ENCODE data around the gene LARGE1. TPM values are rescaled to one million over a fixed set of nuclear protein-coding genes. Genes with fewer than 3 reads are reported as not detected.

LARGE1 gene
- total RNA-seq, 1 donor from 2014 or later = 2.4 TPM

DNA sequence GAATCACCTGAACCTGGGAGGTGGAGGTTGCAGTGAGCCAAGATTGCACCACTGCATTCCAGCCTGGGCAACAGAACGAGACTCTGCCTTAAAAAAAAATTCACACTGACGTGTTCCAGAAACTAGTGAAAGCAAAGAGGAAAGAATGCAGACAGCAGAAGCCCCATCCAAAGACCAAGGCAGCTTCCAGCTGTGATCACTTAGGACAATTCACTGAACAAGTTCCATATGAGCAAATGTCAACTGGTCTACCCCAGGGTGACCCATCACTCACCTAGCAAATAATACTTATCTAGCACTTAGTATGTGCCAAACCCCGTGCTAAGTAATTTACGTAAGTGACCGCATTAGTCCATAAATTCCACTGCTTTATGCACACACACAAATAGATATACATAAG lies 138.9 kb downstream of the LARGE1 start:
- DNase-seq (ENCODE audit: low read depth) (no peak), FAIRE-seq (no peak)
- Histone ChIP-seq H3K36me3 (ENCODE audit: control insufficient read depth, insufficient read depth, low read length) (no peaks in the 10 kb centered on the region), H3K4me3 (ENCODE audit: low read depth, low read length) (no peak overlapping the region), H3K27me3 (ENCODE audit: control insufficient read depth, insufficient read depth, low read length) (no peaks in the 10 kb centered on the region)
- no peak for TF ChIP-seq CTCF (IDR thresholded peaks at IDR 0.05; ENCODE audit: insufficient read depth, low read length, severe bottlenecking)

DNA sequence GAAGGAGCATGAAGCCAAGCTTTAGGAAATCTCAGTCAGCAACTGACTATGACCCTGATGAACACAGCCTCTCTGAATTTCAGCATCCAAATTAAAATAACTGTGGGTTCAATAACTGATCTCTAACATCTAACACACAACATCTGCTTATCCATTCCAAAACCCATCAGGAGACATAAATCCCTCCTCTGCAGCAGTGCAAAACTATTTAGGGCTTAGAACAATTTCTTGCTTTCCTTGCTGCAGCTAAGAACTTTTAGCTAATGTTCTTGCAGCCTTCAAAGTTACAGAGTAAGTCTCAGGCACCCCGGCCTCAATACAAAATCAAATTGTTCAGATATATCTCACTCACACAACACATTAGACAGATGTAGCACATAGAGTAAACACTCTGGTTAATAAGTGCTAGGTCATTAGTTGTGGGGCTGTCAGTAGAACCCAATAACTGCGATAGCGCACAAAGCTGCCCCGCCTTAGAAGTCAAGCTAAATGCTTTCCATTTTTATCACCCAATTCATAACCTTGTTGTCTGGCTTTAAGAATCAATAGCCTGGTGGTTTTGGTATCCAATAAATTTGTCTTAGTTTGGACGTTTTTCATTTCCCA lies 139.6 kb downstream of the LARGE1 start:
- Histone ChIP-seq H3K4me3 (ENCODE audit: low read depth, low read length) (no peak overlapping the region), H3K36me3 (ENCODE audit: control insufficient read depth, insufficient read depth, low read length) (no peaks in the 10 kb centered on the region), H3K27me3 (ENCODE audit: control insufficient read depth, insufficient read depth, low read length) (no peaks in the 10 kb centered on the region)
- DNase-seq (ENCODE audit: low read depth) (no peak), FAIRE-seq (no peak)
- no peak for TF ChIP-seq CTCF (IDR thresholded peaks at IDR 0.05; ENCODE audit: insufficient read depth, low read length, severe bottlenecking)

DNA sequence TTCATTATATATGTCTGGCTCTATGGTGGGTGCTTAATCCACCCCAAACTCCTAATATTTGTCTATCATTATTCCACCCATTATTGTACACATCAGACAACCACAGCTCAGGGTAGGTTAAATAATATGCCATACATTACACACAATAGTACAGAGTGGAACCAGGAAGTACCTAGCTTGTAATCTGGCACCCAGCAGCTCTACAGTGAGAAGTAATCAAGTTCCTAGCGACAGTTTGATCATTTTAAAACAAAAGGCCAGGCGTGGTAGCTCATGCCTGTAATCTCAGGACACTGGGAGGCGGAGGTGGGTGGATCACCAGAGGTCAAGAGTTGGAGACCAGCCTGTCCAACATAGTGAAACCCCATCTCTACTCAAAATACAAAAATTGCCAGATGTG lies 141.0 kb downstream of the LARGE1 start:
- no peaks in the 10 kb centered on the region for H3K36me3 ChIP-seq (ENCODE audit: control insufficient read depth, insufficient read depth, low read length)
- no peak overlapping the region for H3K4me3 ChIP-seq (ENCODE audit: low read depth, low read length)
- DNase-seq (ENCODE audit: low read depth) (no peak), FAIRE-seq (no peak)
- no peak for TF ChIP-seq CTCF (IDR thresholded peaks at IDR 0.05; ENCODE audit: insufficient read depth, low read length, severe bottlenecking)
- H3K27me3 ChIP-seq (ENCODE audit: control insufficient read depth, insufficient read depth, low read length) = no peaks in the 10 kb centered on the region

DNA sequence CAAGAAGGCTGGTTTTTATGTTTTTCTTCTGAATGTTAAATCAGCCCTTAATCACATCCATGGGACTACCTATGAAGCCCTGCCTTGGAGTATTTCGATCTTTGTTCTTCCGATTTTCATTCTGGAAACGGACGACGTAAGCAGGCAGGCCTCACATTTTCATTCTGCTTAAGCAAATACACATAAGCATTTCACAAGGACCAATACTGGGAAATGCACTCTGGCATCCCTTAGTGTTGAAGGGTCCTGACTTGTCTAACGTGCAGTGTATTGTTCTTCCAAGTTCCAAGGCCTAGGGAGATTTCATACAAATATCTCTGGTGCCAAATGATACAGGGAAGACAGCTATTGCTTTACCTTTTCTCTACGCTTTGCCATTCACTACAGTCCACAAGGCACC lies 143.8 kb downstream of the LARGE1 start:
- DNase-seq (ENCODE audit: low read depth) = no peak
- no peak overlapping the region for H3K4me3 ChIP-seq (ENCODE audit: low read depth, low read length)
- TF ChIP-seq CTCF (IDR thresholded peaks at IDR 0.05; ENCODE audit: insufficient read depth, low read length, severe bottlenecking) = no peak
- H3K27me3 ChIP-seq (ENCODE audit: control insufficient read depth, insufficient read depth, low read length) = no peaks in the 10 kb centered on the region
- no peaks in the 10 kb centered on the region for H3K36me3 ChIP-seq (ENCODE audit: control insufficient read depth, insufficient read depth, low read length)
- no peak for FAIRE-seq

DNA sequence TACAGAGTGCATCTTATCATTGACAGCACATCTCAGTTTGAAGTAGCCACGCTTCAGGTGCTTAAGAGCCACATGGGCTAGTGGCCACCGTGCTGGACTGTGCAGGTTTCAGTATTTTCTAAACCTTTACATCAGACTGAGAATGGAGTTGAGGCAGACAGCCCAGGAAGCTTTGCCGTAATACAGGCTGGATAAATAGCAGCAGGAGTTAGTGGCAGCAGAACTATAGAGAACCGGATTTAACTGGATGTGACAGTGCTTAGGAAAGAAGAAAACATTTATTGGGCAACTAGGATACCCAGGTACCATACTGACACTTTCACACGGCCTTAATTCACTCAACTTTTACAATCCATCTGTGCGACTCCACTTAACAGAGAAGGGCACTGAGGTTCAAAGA lies 145.5 kb downstream of the LARGE1 start:
- no peaks in the 10 kb centered on the region for H3K36me3 ChIP-seq (ENCODE audit: control insufficient read depth, insufficient read depth, low read length)
- FAIRE-seq (no peak), DNase-seq (ENCODE audit: low read depth) (no peak)
- no peaks in the 10 kb centered on the region for H3K27me3 ChIP-seq (ENCODE audit: control insufficient read depth, insufficient read depth, low read length)
- no peak for TF ChIP-seq CTCF (IDR thresholded peaks at IDR 0.05; ENCODE audit: insufficient read depth, low read length, severe bottlenecking)
- no peak overlapping the region for H3K4me3 ChIP-seq (ENCODE audit: low read depth, low read length)

GRCh38 chr22:33772745-33773144 lies 147.5 kb downstream of the LARGE1 start:
- FAIRE-seq = no peak
- Histone ChIP-seq H3K4me3 (ENCODE audit: low read depth, low read length) (no peak overlapping the region), H3K27me3 (ENCODE audit: control insufficient read depth, insufficient read depth, low read length) (no peaks in the 10 kb centered on the region), H3K36me3 (ENCODE audit: control insufficient read depth, insufficient read depth, low read length) (no peaks in the 10 kb centered on the region)
- no peak for TF ChIP-seq CTCF (IDR thresholded peaks at IDR 0.05; ENCODE audit: insufficient read depth, low read length, severe bottlenecking)
- DNase-seq (ENCODE audit: low read depth) = no peak
